NCI-H128 (cell line): Measurements from ENCODE around the gene CTTN.
"Not testable (repeated sequence)": the region's sequence is repeated elsewhere in the genome, so short reads cannot be mapped to it uniquely, and the experiment has no call there.

Experiments
- DNase-seq: peaks from one replicate; lab custom pipeline; 2025; ENCODE audit not compliant: unreplicated experiment; lab: John Stamatoyannopoulos, UW

CTTN gene

DNA sequence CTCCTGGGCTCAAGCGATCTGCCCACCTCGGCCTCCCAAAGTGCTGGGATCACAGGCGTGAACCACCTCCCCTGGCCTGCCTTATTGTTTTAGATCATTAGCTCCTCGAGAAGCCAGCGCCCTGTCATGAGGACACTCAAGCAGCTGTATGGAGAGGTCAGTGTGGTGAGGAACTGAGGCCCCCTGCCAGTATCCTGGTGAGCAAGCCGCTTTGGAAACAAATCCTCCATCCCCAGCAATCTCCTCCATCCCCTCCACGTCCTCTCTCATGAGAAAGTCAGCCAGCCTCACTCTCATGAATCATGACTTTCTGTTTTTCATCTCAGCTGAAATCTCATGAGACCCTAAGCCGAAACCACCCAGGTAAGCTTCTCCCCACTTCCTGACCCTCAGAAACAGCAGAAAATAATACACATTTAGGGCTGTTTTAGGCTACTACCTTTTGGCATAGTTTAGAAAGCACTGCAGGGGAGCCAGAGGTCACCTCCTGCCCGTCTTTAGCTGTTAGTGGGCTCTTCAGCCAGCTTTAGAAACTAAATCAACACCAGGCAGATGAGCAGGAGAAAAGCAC, 56.0 kb downstream of the CTTN start:
- DNase-seq = no peak

- not testable (repeated sequence) for DNase-seq
These were observed 56.5 kb downstream of the CTTN start for GRCh38 chr11:70454811-70455210.

GRCh38 chr11:70455354-70455753, 57.0 kb downstream of the CTTN start:
- no peak for DNase-seq

DNA sequence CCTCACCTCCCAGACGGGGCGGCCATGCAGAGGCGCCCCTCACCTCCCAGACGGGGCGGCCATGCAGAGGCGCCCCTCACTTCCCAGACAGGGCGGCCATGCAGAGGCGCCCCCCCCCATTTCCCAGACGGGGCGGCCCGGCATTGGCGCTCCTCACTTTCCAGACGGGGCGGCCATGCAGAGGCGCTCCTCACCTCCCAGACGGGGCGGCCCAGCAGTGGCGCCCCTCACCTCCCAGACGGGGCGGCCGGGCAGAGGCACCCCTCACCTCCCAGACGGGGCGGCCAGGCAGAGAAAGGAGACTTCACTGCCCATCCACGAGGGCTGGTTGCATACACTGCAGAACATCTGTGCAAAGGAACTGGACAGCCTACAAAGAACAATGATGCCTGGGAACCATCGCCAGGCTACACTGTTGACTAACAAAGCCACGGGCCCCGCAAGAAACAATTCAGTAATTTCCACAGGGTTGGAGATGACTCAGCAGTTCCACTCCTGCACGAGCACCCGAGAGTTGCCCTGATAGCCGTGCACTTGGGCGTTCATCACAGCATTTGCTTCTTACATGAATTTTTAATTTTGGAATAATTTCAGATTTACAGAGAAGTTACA, 58.7 kb downstream of the CTTN start:
- DNase-seq = no peak

DNA sequence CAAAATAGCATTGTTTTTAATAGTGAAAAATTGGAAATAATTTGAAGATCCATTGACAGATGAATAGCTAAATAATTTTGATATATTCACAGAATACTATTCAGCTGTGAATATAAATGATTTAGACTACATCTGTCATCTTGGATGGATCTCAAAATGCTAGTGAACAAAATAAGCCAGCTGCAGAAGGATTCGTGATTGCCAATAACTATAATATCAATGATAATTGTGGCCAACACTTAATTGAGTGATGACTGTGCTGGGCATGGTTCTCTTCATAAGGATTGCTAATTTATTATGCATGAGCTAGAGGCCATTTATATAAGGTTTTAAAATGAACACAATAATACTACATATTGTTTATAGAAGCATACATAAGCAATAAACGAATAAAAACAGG, 60.4 kb downstream of the CTTN start:
- DNase-seq = no peak

GRCh38 chr11:70460111-70460510, 61.8 kb downstream of the CTTN start:
- DNase-seq = no peak

- DNase-seq = no peak
These were observed 62.6 kb downstream of the CTTN start for GRCh38 chr11:70460964-70461363.

DNA sequence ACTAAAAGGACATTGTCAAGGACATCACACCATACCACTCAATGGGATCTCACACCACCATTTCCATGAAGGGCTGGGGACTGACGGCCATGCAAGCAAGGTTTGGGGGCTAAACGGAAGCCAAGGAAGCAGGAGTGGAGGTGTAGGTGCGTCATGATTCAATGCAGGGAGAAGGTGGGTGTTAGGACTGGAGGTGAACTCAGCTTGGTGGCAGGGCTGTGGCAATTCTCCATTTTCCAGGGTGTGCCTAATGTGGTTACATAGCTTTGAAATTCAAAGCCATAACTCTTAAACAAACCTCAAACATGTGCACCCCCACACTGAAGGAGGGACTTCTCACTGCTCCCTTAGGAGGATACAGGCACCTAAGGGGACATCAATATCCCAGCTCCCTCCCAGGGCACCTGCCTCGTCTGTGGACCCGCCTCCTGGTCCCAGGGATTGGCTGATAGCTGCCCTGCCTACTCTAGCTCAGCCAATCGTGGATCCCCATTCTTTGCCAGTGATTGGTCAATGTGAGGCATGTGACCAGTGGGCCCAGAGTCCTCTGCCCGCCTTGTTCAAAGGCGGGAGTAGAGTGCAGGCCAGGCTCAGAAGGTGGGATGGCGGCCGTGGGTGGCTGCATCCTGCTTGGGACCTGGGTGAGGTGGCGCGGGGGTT, 64.6 kb downstream of the CTTN start:
- DNase-seq = no peak

- DNase-seq = no peak
These were observed 65.3 kb downstream of the CTTN start for GRCh38 chr11:70463478-70464255.

GRCh38 chr11:70464509-70465361, 66.4 kb downstream of the CTTN start:
- no peak for DNase-seq

- DNase-seq = no peak
These were observed 67.8 kb downstream of the CTTN start for GRCh38 chr11:70466154-70466553.

DNA sequence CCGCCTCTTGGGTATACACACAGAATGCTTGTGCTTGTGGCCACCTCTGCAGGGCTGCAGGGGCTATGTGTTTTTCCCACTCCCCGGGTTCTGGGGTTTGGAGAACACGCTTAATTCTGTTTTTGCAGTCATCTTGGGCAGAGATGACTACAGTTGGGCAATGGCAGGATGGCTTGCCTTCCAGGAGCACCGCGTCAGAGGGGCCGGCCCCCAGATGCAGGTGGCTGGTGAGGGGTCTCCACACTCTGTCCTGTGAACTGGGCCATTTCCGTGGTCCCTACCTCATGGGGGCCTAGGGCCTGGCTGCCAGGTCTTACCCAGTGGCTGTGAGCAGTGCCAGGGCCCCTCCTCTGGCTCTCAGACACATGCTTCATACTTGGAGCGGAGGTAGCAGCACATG, 68.3 kb downstream of the CTTN start:
- no peak for DNase-seq

DNA sequence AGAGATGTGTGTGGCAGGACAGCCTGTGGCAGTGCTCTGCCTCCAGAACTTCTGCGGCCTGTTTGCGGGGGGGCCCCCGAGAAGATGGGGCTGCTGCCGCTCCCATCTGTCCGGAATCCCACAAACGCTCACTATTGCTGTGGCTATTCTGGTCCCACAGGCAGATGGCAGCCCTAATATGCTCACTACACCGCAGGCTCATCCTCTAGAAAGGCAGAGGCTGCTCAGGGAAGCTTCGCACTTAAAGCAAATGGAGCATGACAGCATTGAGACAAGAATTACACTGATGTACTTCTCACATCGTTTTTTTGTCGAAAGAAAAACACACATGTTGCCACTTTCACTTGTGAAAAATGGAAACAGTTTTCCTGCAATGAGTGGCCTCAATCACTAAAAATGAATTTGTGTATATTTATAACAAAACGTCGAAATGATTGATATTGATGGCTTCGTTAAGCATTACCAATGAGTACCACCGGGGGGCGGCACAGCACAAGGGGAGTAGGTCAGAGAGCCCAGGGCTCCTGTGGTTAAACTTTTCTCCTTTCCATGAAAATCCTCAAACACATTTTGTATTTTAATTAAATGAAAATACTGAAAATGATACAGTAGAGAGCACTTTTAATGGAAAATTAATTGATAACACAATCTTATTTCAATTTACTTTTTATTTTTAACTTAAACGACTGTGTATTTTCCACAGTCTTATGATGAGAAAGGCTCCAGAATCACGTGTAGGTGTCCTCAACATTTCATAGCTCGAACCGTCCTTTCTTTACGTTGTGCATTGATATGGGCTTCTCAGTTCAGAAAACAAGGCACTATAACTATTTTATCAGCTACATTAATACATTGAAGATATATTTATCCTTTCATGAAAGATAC, 69.1 kb downstream of the CTTN start:
- DNase-seq = peak; percentile 40

DNA sequence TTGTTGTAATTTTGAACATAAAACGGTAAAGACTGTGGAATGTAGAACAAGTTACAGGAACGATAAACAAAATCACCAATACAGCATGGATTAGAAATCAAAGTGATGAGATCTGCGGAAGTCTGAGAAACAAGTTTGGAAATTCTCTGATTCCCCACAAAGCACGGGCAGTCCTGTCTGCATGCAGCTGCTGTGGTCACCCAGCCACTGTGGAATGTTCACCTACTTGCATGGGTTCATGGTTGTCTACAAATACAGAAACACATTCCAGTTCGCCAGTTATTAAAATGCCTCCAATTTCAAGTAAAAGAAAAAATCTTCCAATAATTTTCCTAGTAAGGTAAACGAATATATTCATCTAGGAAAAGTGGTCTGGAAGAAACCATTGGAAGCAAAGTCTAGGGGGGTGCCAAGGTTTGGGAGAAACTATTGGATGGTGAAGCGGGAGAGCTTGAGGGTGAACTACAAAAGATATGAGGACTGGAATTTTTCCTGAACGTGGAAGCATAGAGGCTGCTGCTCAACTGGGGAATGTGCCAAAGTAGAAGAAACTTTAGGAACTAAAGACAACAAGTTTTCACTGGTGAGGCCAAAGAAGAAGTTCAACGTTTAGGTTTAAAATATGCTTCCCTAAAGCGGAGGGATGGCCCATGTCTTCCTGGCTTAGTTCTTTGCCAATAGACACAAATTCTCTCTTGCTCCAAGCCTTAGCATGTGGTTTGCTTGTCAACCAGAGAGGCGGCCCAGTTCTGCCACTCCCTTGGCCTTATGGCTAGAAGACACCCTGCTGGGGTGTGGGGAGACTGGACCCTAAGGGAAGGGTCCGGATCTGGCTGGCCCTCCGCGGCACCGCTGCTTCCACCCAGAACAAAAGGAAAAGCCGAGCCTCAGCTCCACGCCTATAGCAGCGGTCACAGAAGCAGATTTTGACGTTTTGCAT, 70.2 kb downstream of the CTTN start:
- no peak for DNase-seq

- DNase-seq = no peak
These were observed 71.8 kb downstream of the CTTN start for GRCh38 chr11:70470127-70470526.

GRCh38 chr11:70471254-70471653, 72.9 kb downstream of the CTTN start:
- DNase-seq = no peak

GRCh38 chr11:70472240-70472639, 73.9 kb downstream of the CTTN start:
- no peak for DNase-seq

GRCh38 chr11:70473186-70473872, 75.0 kb downstream of the CTTN start:
- DNase-seq = no peak
